Muscle layer of colon (tissue), 2 donors: ENCODE data around the gene CWF19L2.
"Not testable (repeated sequence)": the region's sequence is repeated elsewhere in the genome, so short reads cannot be mapped to it uniquely, and the experiment has no call there.

Experiments used
- H3K27ac ChIP-seq: one replicate; pipeline ENCODE4 v1.7.0; 2013; ENCODE audit warnings: low read depth, mild to moderate bottlenecking, low read length, moderate library complexity
- H3K27me3 ChIP-seq, 2 donors: one replicate each; pipeline ENCODE4 v1.7.0; 2013; ENCODE audit warnings: low read length in 2 of 2, mild to moderate bottlenecking in 2 of 2; ENCODE audit not compliant: insufficient read depth in 2 of 2, control insufficient read depth in 1 of 2
- H3K36me3 ChIP-seq: one replicate; pipeline ENCODE4 v1.7.0; 2013; ENCODE audit warnings: mild to moderate bottlenecking, low read length; ENCODE audit not compliant: insufficient read depth
- H3K4me1 ChIP-seq: one replicate; pipeline ENCODE4 v1.7.0; 2013; ENCODE audit warnings: mild to moderate bottlenecking, low read length; ENCODE audit not compliant: insufficient read depth
- H3K4me3 ChIP-seq, 2 donors: one replicate each; pipeline ENCODE4 v1.7.0; 2013; ENCODE audit warnings: low read length in 2 of 2, low read depth in 1 of 2, mild to moderate bottlenecking in 1 of 2, moderate library complexity in 1 of 2
- H3K9ac ChIP-seq: one replicate; pipeline ENCODE4 v1.7.0; 2013; ENCODE audit warnings: low read length
- H3K9me3 ChIP-seq: one replicate; pipeline ENCODE4 v1.7.0; 2013; ENCODE audit warnings: mild to moderate bottlenecking, low read length
- donor health status: abdominal sarcoma.
- donor health status: Adenocarcinoma of cecum.

CWF19L2 gene

DNA sequence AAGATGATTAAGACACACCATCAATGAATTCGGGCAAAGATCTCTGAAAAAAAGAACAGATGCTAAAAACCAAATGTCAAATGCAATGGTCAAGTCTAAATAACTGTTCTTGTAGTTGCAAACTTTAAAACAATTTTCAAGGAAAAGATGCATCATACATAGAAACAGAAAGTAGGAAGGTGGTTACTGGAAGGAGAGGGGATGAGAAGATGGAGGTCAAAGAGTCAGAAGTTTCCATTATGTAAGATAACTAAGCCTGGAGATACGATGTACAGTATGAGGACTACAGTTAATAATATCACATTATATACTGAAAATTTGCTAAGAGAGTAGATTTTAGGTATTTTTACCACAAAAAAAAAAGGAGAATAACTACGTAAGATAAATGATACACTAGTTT is 27.1 kb downstream of the CWF19L2 start:
- Histone ChIP-seq H3K27me3 (no peaks in the 10 kb centered on the region), H3K4me1 (no peaks in the 10 kb centered on the region), H3K36me3 (peaks cover 17% of the 10 kb centered on the region), H3K9me3 (no peaks in the 10 kb centered on the region), H3K9ac (no peak overlapping the region), H3K27ac (no peak overlapping the region), H3K4me3 (no peak overlapping the region)

DNA sequence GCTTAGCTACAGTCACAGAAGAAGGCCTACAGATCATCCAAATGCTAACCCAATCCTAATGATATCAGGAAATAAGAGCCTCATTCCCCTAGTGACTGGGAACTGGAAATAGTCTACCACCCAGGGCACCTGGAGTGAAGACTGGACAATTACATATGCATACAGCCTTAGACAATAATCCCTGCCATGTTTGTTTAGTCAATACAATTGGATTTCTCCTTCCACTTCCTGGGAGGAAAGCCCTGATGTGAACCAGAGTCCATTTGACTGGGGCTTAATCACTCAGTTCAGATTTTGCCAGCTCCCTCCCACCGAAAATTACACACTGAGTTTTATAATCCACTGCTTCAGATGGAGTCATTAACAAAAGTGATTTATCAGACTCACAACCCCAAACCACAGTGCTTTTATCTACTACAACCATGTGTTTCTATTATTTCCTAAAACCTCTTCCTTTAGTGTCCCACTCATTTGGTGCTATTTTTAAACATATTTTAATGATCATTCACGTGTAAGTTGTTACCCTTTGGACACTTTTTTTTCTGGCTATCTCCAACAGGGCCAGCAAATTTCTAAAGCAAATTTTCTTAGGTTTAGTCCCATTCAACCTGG is 29.9 kb downstream of the CWF19L2 start:
- Histone ChIP-seq H3K27me3 (no peaks in the 10 kb centered on the region), H3K27ac (no peak overlapping the region), H3K9me3 (no peaks in the 10 kb centered on the region), H3K4me1 (no peaks in the 10 kb centered on the region), H3K4me3 (no peak overlapping the region), H3K9ac (no peak overlapping the region), H3K36me3 (peaks cover 17% of the 10 kb centered on the region)

DNA sequence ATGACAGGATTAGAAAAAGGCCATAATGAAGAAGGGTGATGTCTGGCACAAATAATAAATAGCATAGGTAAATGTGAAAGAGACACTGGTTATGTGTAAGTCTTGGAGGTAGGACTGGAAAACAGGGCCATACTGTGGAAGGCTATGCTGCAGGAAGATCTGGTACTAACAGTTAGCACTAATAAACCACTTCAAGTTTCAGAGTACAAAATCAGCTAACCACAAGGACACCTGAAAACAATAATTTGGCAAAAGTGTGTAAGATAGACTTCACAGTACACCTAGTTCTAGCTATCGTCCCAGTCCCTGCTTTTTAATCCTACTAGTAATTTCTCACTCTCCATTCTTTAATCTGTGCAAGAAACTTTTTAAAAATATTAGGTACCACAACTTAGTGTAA is 44.3 kb downstream of the CWF19L2 start:
- Histone ChIP-seq H3K9me3 (no peaks in the 10 kb centered on the region), H3K9ac (no peak overlapping the region), H3K4me1 (no peaks in the 10 kb centered on the region), H3K4me3 (no peak overlapping the region), H3K36me3 (peaks cover 8% of the 10 kb centered on the region), H3K27me3 (no peaks in the 10 kb centered on the region), H3K27ac (no peak overlapping the region)

DNA sequence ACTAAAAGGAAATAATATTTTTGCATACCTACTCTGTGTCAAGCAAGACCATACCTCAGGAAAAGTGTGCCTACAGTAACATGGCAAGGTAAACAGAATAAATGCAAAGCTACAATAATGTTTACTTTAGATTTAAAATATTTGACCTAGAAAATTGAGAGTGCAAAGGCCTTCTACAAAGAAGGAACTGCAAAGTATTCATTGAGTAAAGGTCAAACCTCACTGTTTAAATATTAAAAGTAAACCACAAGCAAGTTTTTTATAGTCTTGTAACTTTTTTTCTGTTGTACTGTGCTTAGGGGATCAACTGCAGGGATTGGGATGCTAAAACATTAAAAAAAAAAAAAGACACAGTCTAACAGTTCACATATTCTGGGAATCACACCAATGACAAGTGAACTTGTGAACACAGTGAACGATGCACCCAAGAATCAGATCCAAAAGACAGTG is 48.8 kb downstream of the CWF19L2 start:
- no peaks in the 10 kb centered on the region for H3K36me3 ChIP-seq
- H3K27me3 ChIP-seq = no peaks in the 10 kb centered on the region
- H3K9me3 ChIP-seq = no peaks in the 10 kb centered on the region
- H3K9ac ChIP-seq = no peak overlapping the region
- H3K4me1 ChIP-seq = no peaks in the 10 kb centered on the region
- H3K27ac ChIP-seq = no peak overlapping the region
- no peak overlapping the region for H3K4me3 ChIP-seq

DNA sequence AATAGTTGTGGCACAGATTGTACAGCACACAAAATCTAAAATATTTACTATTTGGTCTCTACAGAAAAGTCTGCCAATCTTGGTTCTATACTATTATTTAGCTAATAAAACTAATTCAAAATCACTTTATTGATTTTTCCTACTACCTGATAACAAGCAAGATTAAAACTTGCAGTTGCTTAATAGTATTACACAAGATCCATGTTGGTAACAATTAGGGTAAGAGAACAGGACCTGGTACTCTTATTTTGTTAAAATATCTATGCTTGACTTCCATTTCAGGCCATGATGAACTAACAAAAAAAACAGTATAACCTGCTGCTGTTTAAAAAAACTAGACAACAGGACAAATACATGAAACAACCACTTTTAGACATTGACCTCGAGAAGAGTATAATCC is 52.4 kb downstream of the CWF19L2 start:
- no peak overlapping the region for H3K4me3 ChIP-seq
- no peak overlapping the region for H3K27ac ChIP-seq
- H3K36me3 ChIP-seq = no peaks in the 10 kb centered on the region
- H3K4me1 ChIP-seq = no peaks in the 10 kb centered on the region
- H3K9me3 ChIP-seq = no peaks in the 10 kb centered on the region
- no peaks in the 10 kb centered on the region for H3K27me3 ChIP-seq
- no peak overlapping the region for H3K9ac ChIP-seq

DNA sequence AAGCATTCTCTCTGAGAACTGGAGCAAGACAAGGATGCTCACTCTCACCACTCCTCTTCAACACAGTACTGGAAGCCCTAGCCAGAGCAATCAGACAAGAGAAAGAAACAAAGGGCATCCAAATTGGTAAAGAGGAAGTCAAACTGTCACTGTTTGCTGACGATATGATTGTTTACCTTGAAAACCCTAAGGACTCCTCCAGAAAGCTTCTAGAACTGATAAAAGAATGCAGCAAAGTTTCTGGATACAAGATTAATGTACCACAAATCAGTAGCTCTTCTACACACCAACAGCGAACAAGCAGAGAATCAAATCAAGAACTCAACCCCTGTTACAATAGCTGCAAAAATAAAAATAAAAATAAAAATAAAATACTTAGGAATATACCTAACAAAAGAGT is 56.5 kb downstream of the CWF19L2 start:
- H3K9me3 ChIP-seq, H3K4me1 ChIP-seq, H3K36me3 ChIP-seq, H3K9ac ChIP-seq, H3K27ac ChIP-seq, H3K4me3 ChIP-seq, H3K27me3 ChIP-seq: not testable (repeated sequence)

DNA sequence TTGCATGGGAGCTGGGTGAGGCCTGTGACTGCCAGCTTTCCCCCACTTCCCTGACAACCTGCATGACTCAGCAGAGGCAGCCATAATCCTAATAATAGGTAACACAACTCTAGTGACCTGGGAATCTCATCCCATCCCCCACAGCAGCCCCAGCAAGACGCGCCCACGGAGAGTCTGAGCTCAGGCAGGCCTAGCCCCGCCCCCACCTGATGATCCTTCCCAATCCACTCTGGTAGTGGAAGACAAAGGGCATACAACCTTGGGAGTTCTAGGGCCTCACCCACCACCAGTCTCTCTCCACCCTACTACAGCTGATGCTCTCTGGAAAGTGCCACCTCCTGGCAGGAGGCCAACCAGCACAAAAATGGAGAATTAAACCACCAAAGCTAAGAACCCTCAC is 60.3 kb downstream of the CWF19L2 start:
- no peak overlapping the region for H3K4me3 ChIP-seq
- no peak overlapping the region for H3K9ac ChIP-seq
- H3K4me1 ChIP-seq = no peaks in the 10 kb centered on the region
- H3K27me3 ChIP-seq = no peaks in the 10 kb centered on the region
- H3K27ac ChIP-seq = no peak overlapping the region
- H3K36me3 ChIP-seq = peaks cover 3% of the 10 kb centered on the region
- no peaks in the 10 kb centered on the region for H3K9me3 ChIP-seq

DNA sequence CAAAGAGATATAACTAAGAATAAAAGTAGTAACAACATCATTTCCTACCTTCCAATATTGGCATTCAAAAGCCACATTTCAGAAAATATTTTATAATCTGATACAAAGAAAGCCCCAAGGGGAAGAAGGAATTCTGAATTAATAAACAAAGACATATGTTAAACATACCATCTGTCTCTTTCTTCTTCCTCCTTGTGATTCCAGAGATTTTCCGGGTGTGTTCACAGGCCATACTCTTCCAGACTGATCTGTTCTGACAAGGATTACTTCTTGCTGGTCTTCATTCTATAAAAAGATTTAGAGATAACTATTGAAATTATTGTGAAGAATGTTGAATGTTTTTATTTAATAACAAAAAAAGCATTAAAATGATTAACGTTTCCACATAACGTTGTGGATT is 65.0 kb downstream of the CWF19L2 start:
- Histone ChIP-seq H3K9me3 (no peaks in the 10 kb centered on the region), H3K27ac (no peak overlapping the region), H3K27me3 (no peaks in the 10 kb centered on the region), H3K36me3 (peaks cover 26% of the 10 kb centered on the region), H3K9ac (no peak overlapping the region), H3K4me1 (no peaks in the 10 kb centered on the region), H3K4me3 (no peak overlapping the region)

DNA sequence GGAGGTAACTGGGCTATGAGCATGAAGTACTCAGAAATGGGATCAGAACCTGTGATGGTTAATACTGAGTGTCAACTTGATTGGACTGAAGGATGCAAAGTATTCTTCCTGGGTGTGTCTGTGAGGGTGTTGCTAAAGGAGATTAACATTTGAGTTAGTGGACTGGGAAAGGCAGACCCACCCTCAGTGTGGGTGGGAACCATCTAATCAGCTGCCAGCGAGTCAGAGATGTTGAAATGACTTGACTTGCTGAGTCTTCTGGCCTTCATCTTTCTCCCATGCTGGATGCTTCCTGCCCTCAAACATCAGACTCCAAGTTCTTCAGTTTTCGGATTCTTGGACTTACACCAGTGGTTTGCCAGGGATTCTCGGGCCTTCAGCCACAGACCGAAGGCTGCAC is 66.9 kb downstream of the CWF19L2 start:
- not testable (repeated sequence) for H3K27ac ChIP-seq, H3K4me1 ChIP-seq, H3K27me3 ChIP-seq, H3K9me3 ChIP-seq, H3K4me3 ChIP-seq, H3K9ac ChIP-seq
- H3K36me3 ChIP-seq = peaks cover 26% of the 10 kb centered on the region

DNA sequence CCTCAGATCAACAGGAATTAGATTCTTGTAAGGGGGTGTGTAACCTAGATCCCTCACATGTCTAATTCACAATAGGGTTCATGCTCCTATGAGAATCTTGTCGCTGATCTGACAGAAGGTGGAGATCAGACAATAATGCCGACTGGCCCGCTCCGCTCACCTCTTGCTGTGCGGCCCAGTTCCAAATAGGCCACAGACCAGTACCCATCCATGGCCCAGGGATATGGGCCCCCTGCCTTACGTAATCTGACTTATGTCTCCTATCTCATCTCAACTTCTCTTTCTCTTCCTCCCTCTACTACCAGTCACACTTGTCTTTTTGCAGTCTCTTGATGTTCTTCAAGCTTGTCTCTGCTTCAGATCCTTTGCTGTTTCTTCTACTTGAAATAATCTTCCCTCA is 70.0 kb downstream of the CWF19L2 start:
- Histone ChIP-seq H3K4me1 (no peaks in the 10 kb centered on the region), H3K36me3 (peaks cover 26% of the 10 kb centered on the region), H3K9me3 (no peaks in the 10 kb centered on the region), H3K27me3 (no peaks in the 10 kb centered on the region), H3K4me3 (no peak overlapping the region), H3K9ac (no peak overlapping the region), H3K27ac (no peak overlapping the region)

DNA sequence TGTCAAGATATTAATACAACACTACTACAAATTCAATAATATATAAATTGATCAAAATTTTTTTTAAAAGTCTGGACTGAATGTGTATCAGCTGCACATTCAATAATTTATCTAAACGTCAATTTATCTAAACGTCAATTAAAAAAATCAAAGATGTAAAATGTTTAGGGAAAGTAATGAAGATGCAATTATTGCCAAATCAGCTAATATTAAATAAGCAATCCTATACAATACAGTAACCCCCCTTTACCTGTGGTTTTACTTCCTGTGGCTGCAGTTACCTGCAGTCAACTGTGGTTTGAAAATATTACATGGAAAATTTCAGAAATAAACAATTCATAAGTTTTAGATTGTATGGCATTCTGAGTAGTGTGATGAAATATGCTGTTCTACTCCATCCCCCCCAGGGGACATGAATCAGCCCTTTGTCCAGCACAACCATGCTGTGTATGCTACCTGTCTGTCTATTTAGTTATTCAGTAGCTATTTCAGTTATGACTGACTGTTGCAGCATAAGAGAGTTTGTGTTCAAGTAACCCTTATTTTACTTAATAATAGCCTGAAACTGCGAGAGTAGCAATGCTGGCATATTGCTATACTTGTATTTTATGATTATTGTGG is 72.2 kb downstream of the CWF19L2 start:
- Histone ChIP-seq H3K4me1 (no peaks in the 10 kb centered on the region), H3K9ac (no peak overlapping the region), H3K9me3 (no peaks in the 10 kb centered on the region), H3K4me3 (no peak overlapping the region), H3K27me3 (no peaks in the 10 kb centered on the region), H3K27ac (no peak overlapping the region), H3K36me3 (peaks cover 7% of the 10 kb centered on the region)

DNA sequence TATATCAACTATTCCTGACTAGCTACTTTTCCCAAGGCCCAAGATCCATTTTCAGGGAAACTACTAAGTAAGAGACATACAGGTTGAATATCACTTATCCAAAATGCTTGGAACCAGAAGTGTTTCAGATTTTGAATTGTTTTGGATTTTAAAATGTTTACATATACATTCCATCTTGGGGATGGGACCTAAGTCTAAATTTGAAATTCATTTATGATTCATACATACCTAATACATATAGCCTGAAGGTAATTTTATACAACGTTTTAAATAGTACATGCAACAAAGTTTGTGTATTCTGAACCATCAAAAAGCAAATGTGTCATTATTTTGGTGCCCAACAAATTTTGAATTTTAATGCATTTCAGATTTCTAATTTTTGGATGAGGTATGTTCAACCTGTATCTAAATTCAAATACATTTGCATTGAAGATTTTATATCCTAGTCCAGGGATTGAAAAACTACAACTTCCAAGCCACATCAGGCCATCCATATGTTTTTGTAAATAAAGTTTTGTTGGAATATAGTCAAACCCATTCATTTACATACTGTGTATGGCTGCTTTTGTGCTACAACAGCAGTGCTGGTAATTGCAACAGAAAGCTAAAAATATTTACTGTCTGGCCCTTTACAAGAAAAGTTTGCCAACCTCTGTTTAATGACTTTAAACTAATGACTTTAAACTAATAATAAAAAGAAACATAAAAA is 73.3 kb downstream of the CWF19L2 start:
- H3K9ac ChIP-seq = no peak overlapping the region
- no peaks in the 10 kb centered on the region for H3K27me3 ChIP-seq
- no peak overlapping the region for H3K27ac ChIP-seq
- H3K4me1 ChIP-seq = no peaks in the 10 kb centered on the region
- no peaks in the 10 kb centered on the region for H3K9me3 ChIP-seq
- H3K36me3 ChIP-seq = peaks cover 4% of the 10 kb centered on the region
- no peak overlapping the region for H3K4me3 ChIP-seq
